HG03135 (cell line): ENCODE results near the gene LY6G5C.

Source experiments
- ATAC-seq: cut with Tn5 transposase; IDR thresholded peaks from one replicate; pipeline ENCODE4 v1.9.1; 2021; ENCODE audit warnings: mild to moderate bottlenecking, moderate library complexity; ENCODE audit not compliant: unreplicated experiment

Gene LY6G5C

DNA sequence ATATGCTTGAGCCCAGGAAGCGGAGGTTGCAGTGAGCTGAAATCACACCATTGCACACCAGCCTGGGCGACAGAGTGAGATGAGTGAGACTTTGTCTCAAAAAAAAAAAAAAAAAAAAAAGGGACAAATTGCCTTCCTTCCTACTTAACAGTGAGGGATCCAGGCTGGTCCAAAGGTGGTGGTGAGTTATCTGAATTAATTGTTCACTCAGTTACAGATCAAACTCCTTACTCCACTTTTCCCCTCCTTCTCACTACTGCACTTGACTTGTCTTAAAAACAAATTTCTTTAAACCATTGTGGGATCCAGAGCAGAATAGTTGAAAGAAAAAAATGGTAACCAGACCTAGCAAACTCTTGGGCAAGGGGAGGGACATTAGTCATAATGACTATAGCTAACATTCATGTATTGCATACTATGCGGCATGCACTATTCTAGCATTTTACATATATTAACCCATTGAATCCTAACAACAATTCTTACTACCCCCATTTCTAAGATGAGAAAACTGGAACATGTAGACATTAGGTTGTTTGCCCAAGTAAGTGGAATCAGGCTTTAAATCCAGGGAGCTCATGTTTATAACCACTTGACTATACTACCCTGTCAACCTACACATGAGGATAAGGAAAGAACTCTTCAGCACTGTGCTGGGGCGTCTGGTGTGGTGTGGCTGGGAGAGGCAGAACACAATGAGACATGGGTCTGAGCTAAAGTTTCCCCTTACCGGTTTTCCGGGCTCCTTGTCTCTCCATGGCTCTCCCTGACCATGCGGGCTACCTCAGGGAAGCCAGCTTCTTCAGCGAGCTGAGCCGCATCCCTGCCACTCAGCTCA is 17.5 kb downstream of the LY6G5C start:
- no peak for ATAC-seq

DNA sequence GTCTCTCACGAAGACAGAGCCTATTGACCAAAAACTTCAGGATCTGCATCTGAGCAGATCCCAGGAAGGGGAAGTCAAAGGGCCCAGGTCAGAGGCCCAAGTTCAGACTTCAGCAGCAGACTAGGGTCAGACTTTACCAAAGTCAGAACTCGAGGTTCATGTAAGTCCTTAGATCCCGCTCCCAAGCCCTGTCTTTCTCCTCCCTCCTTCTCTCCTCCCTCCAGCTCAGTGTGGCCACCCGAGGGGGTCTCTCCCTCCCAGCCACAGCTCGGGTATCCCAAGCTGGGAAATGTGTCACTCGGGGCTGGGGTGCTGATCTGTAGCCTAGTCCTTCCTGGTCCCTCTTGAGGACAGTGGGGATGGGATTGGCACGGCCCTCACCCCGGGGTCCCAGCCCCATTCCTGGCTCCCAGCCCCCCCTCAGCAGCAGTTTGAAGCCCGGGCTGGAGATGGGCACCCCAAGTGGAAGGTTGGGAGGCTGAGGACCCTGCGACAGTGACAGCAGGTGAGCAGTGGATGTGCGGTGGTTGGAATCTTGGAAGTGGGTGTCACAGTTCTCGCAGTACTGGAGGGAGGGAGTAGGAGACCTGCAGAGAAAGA is 18.6 kb downstream of the LY6G5C start:
- no peak for ATAC-seq

DNA sequence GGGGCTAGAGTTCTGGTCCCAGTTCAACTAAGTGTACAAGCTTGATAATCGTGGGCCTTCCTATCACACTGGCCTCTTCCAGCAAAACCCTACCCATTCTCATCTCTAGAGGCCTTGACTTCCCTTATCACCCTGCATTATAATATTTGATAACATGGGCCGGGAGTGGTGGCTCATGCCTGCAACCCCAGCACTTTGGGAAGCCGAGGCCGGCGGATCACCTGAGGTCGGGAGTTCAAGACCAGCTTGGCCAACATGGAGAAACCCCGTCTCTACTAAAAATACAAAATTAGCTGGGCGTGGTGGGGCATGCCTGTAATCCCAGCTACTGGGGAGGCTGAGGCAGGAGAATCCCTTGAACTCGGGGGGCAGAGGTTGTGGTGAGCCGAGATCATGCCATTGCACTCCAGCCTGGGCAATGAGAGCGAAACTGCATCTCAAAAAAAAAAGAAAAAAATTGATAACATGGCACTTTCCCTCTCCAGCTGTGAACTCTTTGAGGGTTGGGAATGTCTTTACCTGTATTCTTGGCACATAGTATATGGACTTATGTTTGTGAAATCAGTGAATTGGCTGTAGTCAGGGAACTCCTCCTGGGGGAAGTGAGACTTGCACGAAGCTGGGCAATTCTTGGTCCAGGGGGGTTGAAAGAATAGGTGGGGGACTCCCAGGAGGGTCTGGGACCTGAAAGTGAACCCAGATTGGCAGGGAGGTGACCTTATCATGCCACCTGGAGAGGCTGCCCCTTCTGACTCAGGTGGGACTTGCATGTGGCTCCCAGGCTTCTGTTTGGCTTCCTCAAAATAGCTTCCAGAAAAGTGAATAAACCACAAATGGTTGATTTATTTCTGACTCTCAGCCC is 19.4 kb downstream of the LY6G5C start:
- no peak for ATAC-seq

DNA sequence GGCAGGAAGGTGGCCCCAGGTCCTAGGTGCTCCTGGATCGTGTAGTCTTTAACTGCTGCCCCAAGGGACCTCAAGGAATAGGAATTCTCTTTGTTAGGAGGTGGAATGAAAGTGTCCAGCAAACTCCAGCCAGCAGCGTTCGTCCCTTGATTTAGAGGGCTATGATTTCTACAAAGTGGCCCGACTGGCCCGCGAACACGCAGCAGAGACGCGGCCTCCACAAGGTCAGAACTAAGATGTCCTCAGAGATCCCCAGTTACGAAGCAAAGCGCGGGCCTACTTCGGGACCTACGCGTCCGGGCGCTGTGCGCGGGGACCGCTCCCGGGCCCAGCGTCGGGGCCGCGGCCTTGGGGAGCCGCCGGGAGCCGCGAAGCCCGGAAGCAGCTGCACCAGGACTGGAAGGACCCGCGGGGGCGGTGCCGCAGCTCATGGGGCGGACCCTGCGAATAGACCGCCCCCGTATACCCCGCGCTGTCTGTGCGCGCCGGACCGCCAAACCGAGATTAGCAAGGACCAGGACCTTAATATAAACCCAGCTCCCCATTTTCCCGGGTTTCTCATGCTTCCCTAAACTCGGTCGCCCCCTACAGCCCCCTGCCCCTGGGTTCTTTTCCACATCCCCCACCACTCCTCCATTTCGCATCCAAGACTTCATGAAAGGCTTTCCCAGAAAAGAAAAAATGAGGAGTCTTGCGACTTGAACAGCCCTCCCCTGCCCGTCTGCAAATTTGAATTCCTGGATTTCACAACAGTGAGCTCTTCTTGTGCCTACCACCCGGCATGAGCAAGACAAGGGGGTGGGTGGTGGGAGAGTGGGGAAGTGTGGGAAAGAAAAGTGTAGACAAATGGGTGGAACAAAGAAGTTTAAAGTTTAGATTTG is 20.2 kb downstream of the LY6G5C start, which contains the start of gene C6orf47:
C6orf47 (minus strand) TSS at position 398 of the 881 bp plus-strand sequence. CDS start 831 bp downstream, outside the sequence.
- ATAC-seq, result peak; percentile 36

DNA sequence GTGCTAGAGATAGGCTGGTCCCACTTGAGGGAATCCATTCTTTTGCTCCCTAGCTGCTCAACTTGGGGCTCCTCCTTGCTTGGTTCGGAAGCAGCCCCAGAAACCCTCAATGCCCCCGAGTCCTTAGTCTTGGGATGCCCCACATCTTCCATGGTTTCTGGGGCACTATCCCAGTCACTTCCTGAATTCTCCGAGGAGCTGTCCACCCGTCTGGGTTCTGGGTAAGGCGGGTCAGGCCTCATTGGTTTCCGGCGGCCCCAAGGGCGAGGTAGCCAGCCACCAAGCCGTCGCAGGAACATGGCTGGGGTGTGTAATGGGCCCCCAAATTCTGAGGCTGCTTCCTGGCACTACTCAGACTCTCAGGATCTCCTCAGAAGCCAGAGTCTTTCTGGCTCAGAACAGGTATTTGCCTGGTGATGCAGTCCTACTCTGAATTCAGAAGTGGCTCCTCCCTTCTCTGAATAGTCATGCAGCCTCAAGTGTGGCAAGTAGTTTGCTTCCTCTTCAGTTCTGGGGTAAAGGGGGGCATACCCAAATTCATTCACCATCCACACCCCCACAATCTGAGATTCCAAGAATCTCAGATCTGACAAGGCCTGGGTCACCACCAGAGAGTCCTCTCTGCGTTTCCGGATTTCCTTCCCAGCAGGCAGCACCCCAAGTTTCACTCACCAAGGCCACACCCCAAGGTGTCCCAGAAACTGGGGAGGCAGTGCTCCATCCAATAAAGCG is 21.1 kb downstream of the LY6G5C start:
- no peak for ATAC-seq

DNA sequence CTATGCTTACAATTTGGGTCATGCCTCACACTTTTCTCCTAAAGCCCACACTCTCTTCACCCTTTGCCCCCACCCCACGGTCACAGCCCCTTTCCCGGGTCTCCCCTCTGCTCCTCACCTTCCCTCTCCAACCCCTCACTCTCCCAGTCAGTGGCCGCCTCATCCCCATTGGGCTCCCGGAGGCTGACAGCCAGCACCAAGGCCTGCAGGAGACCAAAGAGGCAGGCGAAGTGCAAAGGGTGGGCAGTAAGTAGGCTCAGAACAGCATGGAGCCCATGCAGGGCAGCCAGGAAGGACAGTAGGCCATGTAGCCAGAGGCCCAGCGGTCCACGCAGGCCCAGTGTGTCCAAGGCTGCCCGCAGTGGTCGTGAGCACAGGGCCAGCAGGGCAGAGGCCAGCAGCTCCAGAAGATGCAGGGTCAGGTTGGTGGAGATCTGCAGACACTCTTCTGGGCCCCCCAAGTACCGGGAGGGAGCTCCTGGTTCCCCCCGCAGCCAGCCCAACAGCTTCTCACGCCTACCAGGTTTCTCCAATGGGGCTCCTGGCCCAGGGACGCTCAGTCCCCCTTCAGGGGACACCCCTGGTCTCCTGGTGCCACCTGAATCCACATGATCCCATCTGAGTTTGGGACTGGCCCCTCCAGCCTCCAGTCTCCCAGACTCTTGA is 21.8 kb downstream of the LY6G5C start:
- no peak for ATAC-seq

DNA sequence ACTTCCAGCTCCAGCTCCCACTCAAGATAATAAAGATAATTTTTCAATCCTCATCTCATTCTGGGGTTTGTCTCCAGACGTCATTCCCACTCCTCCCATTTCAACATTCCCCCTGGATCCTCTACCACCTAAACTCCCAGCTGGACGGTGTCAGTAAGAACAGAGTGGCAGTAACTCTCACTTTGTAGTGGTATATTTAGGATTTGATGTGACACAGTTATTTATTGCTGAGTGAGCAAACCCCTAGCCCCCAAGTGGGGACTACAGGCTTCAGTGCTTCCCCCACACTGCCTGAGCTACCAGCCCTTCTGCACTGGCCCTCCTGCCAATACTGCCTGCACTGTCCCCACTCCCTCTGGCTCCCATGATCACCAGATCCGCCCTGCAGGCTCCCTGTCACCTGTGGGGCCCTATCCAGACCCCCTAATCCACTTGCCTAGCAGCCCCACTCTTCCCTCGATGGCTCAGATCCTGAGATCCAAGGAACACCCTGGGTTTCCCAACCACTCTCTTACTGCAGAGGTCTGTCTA is 22.6 kb downstream of the LY6G5C start:
- no peak for ATAC-seq

DNA sequence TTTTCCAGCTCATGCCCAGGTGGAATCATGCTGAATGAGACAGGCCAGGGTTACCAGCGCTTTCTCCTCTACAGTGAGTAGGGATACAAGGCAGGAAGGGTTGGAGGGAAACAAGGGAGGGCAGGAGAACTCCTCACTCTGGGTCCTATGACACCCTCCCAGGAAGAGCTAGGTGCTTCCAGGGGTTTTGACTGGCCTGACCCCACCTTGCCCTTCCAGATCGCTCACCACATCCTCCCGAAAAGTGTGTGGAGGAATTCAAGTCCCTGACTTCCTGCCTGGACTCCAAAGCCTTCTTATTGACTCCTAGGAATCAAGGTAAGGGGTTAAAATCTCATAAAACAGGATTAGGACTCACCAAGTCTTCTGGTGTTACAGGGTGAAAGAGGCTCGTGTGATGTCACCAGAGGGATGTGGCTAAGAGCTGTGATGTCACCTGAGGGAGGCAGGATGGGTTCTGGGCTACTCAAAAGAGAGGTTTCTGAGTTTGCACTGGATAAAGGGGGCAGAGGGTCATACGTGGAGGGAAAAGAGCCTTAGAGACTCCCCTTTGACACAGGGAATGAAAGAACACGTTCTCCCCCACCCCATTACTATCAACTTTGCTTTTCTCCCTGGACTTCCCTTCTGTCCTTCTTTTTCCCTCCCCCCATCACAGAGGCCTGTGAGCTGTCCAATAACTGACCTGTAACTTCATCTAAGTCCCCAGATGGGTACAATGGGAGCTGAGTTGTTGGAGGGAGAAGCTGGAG is 23.3 kb downstream of the LY6G5C start:
- ATAC-seq, result no peak

DNA sequence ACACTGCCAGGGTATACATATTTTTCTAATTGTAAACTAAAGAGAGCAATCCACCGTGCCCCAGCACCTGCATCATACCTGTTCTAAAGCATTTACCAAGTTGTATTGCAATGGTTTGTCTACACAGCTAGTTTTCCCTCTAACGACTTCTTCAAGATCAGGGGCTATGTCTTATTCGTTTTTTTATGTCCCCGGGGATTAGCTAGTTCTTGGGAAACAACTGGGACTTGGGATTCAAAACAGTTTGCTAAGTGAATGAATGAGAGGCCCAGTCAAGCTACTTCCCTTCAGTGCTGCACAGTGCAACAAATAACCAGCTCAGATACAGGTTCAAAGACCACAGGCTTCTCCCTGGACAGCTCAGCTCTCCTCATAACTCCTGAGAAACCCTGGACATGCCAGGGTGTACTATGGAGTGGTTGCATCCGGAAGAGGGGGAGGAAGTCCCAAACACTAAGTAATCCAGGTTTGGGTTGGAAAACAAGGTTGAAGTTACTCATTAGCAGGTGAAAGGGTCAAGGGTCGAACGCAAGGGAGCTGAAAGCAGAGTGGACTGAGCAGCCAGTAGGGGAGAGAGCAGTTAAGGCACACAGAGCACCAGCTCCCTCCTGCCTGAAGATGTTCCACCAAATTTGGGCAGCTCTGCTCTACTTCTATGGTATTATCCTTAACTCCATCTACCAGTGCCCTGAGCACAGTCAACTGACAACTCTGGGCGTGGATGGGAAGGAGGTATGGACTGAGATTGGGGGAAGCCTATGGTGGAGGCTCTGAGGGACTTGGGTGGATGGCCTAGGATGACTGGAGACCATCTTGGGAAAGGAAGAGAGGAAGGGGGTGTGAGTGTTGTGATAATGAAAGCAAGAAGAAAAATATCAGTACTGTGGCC is 25.3 kb downstream of the LY6G5C start, which contains the start of gene APOM:
APOM (plus strand) TSS at position 546 of the 889 bp plus-strand sequence; CDS start at position 619, 73 bp downstream.
- no peak for ATAC-seq

DNA sequence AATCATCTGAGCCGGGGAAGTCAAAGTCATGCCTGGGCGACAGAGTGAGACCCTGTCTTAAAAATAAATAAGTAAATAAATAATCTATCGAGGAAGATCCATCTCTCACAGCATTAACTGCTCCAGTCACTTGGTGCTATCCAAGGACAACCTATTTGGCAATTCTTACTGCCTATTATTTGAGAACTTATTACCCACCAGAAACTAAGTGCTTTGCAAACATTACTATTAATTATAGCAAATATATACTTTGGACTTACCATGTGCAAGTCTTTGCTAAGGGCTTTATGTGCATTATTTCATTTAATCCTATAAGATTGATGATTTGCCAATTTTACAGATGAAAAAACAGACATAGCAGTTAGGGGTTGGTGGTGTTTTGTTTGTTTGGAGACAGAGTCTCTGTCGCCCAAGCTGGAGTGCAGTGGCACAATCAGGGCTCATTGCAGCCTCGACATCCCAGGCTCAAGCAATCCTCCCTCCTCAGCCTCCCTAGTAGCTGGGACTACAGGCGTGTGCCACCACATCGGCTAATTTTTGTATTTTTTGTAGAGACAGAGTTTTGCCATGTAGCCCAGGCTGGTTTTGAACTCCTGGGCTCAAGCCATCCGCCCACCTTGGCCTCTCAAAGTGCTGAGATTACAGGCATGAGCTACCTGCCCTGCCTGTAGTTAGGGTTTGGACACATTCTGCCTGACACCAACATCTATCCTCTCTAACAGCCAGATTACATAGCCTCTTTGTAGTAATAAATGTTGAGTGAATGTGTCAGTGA is 26.1 kb downstream of the LY6G5C start:
- ATAC-seq, result no peak

DNA sequence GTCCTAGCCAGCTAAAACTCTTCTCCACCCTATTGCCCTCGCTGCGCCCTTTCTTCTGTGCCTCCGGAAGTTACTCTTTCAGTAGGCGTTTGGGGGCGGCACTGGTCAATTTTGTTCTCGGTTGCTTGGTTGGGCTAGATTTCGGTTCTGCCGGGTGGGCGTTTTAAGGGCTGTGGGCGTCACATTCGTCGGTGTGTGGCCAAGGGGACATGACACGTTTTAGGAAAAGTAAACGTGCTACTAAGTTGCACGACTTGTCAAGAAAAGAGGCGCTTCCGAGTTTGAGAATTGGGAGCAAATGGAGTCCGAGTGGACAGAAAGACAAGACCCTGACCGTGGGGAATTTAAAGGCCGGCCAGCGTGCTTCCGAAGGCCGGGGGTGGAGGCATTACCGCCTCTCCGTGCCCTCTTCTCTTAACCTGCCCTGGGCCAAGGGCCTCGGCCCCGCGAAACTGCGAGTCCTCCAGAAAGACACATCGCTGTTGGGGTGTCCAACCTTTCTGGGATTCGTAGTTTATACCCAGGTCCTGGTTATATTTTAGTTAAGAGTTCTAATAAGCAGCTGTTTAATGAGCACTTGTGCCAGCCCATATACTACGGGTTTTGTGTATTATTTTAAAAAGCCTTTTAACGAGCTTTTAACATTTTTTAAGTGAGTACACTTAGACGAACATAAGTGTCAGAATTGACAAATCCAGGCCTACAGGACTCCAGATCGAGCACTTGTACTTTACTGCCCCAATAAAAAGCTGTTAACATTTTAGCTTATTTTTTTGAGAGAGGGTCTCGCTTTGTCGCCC is 27.7 kb downstream of the LY6G5C start:
- peak; percentile 71 for ATAC-seq

DNA sequence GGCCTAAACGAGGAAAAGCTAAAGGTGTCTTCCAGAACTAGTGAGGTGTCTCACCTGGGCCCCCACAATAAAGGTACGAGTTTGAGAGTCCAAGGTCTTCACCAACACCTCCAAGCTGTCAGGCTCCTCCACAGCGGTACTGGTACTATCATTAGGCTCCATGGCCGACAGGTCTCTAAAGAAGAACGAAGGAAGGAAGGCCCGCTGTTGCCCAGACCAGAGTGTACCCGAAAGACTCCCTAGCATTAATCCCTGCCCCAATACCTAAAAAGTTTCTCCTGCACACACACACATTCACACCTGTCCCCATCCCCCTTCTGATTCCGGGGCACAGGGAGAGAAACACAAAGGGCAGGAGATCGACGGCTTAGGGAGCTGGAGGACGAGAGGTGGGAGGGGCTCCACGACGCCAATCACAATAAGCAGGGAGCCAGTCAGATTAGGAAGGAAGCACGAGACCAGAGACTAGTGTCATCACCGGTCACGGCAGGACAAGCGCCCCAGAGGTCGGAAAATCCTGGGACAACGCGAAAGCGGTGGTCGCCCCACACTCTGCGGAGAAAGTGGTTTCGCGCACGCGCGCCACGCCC is 29.2 kb downstream of the LY6G5C start:
- ATAC-seq, result peak; percentile 27

DNA sequence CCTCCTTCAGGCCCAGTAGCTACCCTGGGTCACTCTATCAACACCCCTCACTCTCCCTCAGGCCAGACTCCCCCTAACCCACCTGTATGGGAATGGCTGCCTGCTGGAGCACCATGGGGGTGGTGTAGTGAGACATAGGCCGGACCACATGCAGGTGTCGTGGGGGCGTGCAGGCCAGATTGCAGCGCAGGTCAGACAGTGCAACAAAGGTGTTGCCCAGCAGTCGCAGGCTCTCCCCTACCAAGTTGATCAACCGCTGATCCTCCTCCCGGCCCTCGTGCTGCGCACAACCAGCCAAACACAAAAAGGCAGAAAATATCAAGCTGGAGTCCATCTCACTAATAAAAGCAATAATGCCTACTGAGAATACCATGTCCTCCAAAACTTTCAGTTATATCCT is 35.5 kb downstream of the LY6G5C start:
- no peak for ATAC-seq

DNA sequence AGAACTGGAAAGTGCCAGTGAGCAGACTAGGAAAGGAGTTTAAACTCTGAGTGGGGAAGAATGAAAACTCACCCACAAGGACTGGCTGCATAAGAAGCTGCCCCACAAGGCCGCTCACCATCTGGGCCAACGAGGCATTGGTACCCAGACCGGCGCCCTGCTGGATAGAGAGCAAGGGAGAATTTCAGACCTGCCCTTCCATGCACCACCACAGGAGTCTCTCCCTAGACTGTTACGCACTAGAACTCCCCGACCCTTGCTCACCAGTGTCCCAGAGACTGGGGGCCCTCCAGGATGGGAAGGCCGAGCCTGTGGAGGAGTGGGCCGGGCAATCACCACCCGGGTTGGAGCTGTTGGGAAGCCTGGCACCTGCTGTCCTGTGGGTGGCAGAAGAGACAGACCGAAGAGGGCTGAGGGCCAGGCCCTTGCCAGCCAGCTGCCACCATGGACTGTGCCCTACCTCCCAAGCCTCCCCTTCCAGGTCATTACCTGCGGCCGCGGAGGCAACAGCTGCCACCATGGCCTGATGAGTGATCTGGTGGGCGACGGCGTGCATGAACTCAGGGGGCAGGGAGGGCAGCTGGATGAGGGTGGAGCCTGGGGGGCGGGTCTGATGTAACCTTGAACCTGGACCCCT is 36.9 kb downstream of the LY6G5C start:
- no peak for ATAC-seq
